Posterior vena cava (tissue), 2 donors: ENCODE measurements around the gene S100A10. TPM values are rescaled to one million over a fixed set of nuclear protein-coding genes. Genes with fewer than 3 reads are reported as not detected.

Experiments used
- DNase-seq: peaks from one replicate; pipeline ENCODE4 v3.0.0-alpha.2; 2020; ENCODE audit warnings: low spot score
- intact Hi-C, 2 donors: fragments of 100-400 bp; cut with DNase I; formaldehyde crosslinking; loops; one replicate each; pipeline versions ENCODE4 v1.14.1 to v1.14.2; 2022 to 2023
- long read RNA-seq, 2 donors: library from polyadenylated mRNA; unstranded; transcript quantifications; one replicate each; pipeline ENCODE4 v2.0.0, GENCODE V29; 2020 to 2021
- total RNA-seq, 2 donors: library from RNA; stranded (reverse); fragmentation: NEBNext Ultra II Directional; extraction: Animal tissue kit (Norgen Biotek cat#: 25700); gene quantifications; one replicate each; pipeline ENCODE4 v1.2.1, GENCODE V29; 2021
- donor health status: DM: yes; HTN: yes; CAD: no.
- donor health status: DM: yes; HTN: yes; CAD: no.

Gene S100A10, protein sequence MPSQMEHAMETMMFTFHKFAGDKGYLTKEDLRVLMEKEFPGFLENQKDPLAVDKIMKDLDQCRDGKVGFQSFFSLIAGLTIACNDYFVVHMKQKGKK
- 100 to 1,000 TPM; 244 to 281 TPM for total RNA-seq
- long read RNA-seq, donor 1, transcript S100A10-202 (3 exons, 1,202 nt) = major isoform, 28 of 29 reads
- long read RNA-seq, donor 1, partial matches to known transcripts = 1 of 29 reads
- long read RNA-seq, donor 1, other reads (novel, unspliced or antisense) = 0 of 29 reads
- long read RNA-seq, donor 2, transcript S100A10-202 (3 exons, 1,202 nt) = major isoform, 72 of 79 reads
- long read RNA-seq, donor 2, partial matches to known transcripts = 2 of 79 reads
- long read RNA-seq, donor 2, other reads (novel, unspliced or antisense) = 5 of 79 reads

DNA sequence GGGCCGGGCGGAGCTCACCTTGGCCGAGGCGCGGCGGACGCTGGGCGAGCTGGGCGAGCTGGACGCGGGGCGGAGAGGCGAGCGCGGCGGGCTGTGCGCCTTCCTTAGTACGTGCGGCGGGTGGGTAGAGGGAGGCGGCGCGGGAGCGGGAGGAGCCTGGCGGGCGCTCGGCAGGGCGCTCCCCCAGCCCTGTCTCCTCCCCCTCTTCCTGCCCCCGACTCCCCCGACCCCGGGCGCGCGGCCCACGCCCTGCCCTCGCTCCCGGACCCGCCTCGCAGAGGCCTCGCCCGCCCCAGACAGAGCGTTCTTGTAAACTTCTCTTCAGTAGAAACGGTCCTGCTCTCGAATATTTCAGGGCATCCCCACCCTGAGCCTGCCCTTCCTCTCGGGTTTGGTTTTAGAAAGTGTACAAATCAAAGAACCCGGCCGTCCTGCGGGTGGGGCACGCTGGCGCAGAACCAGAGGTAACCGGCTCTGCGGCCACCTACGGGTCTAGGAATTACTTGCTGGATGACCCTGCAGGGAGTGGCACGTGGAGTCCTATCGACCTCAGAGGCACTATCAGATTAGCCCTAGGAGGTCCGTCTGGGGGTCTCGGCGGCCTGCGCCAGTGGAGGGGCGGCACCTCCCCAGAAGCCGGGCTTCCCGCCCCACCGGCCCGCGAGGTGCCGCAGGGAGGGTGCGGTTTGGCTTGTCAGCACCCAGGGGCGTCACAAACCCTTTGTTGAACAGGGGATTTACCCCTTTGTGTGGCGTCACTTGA lies at the start of gene S100A10:
S100A10 (minus strand) TSS at position 126 of the 763 bp plus-strand sequence. CDS start 7,629 bp downstream, outside the sequence.
- DNase-seq = peak; percentile 96
- intact Hi-C loops = loop anchor here in 1 of 2 donors (2.0 kb wide), 1 partner anchor 59 kb away; no protein-coding TSS in a partner anchor

DNA sequence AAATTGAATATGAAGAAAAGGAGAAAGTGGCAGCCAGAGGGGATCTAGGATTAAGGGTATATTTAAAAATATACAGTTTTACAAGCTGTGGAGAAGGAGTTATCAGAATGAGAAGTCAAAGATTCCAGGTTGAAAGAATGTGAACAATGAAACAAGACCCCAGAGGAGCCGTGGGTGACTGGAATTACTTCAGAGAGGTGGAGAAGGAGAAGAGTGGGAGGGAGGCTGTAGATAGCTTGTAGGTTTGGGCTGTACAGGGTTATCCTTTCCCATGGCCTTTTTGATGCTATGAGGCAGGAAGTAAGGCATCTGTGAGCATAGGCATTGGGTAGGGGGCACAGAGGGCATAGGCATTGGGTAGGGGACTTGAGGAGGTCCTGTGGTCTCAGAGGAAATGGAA lies 48.4 kb upstream of the S100A10 start:
- DNase-seq = no peak
- intact Hi-C loops = no loop called here

DNA sequence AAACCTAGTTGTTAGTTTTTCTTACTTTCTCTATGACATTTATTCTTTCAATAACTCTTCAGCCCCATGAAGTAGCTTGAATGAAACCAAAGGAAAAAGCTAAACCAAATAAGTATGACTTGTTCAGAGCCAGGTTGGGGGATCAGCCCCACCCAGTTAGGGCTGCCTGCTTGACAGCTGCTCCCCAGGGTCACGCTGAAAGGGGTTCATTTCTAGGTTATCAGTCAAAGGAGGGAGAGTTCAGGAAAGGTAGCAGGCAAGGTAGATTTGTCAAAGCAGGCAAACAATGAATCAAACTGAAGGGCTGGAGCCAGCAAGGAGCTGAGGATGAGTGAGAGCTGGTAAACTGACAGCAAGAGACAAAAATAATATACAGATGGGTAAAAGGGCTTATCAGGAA lies 46.2 kb upstream of the S100A10 start:
- intact Hi-C loops = no loop called here
- DNase-seq = no peak

DNA sequence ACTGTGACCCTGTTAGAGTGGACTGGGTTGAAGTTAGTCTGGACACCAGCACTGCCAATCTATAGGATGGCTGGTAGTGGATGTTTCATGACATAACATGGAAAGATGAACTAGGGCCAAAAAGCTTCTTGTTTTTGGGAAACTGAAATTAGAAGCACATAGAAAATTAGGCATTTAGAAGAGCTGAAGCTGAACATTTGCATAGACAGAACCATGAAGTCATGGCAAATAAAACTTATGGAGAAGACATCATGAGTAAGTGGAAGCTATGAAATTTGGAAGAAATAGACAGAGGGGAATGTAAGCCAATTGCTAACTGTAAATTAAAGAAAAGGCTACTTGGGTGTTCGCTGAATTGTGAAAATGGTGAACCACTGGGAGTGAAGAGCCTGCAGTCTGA lies 45.8 kb upstream of the S100A10 start:
- intact Hi-C loops = no loop called here
- DNase-seq = no peak

DNA sequence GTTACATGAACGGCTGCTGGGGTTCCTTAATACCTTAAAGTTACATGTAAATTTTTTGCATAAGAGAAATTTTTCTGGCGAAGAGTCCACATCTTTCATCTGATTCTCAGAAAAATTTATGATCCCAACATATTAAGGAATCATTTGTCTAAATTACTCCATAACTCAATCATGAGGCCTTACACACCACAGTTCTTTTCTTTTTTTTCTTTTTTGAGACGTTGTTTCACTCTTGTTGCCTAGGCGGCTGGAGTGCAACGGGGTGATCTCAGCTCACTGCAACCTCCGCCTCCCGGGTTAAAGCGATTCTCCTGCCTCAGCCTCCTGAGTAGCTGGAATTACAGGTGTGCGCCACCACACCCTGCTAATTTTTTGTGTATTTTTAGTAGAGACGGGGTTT lies 45.2 kb upstream of the S100A10 start:
- intact Hi-C loops = no loop called here
- no peak for DNase-seq

DNA sequence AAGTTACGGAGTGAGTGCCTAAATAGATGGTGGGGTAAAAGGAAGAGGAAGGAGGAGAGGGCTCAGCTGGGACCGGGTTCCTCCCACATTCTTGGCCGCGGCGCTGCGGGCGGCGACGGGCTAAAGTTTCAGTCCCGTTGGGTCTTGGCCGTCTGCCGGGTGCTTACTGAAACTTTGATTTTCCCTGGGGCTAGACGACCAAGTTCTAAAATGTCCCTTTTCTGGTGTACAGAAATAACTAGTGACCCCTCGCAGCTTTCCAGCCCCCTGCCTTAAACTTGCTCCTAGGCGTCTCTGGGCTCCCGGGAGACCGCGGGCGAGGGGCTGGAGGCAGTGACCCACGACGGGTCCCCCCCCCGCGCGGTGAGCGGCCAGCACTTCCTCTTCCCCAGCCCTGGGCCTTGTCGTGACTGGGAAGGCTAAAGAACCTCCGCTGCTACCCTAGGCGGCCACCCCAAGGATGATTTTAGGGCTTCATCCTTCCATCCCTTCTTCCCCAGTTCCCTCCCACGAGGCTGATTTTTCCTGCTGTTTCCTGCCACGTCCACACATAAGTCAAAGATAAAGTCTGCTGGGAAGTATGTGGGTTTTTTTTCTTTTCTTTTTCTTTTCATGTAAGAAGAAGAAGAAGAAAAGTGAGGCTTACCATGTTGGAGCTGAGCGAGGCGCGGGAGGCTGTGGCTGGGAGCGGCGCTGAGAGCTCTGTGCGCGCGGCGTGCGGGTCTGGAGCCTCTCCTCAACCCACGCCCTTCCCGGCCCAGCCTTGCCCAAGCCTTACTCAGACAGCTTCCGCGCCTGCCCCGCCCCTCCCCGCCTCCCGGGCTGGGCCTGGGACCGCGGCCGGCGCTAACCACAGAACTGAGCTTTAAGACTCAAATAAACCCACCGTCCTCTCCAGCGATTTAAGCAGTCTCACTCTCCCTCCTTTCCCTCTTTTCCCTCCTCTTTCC lies 42.9 kb upstream of the S100A10 start, which contains the start of gene S100A11:
S100A11 (minus strand) TSS at position 738 of the 950 bp plus-strand sequence; CDS start at position 649, 89 bp downstream.
- intact Hi-C loops = no loop called here
- DNase-seq = peak; percentile 98

DNA sequence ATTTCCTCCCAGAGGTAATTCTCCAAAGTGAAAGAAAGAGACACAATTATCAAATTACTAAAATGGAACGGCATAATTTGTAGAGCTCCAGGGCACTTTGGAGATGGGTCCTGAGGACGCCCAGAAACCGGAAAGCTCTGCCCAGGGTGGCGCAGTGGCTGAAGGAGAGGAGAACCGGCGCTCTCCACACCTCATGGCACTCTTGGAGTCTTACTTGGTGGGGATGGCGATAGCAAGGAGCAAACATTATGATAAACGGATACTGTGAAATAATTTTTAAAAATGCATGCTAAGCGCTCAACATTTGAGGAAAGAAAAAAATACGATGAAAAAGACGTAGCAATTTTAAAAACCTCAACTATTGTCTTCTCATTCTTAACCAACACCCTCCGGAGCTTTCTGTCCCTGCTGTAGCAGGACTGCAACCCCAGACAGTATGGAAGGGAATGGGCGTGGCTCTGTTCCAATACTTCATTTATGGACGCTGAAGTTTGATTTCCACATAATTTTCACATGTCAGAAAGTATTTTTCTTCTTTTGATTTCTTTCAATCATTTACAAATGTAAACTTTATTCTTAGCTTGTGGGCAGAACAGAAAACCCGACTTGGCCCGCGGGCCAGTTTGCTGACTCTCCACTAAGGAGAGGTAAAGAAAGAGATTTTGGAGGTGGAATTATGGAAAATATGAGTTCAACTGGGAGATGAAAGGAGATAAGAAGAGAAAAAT lies 42.0 kb upstream of the S100A10 start:
- no peak for DNase-seq
- intact Hi-C loops = no loop called here

DNA sequence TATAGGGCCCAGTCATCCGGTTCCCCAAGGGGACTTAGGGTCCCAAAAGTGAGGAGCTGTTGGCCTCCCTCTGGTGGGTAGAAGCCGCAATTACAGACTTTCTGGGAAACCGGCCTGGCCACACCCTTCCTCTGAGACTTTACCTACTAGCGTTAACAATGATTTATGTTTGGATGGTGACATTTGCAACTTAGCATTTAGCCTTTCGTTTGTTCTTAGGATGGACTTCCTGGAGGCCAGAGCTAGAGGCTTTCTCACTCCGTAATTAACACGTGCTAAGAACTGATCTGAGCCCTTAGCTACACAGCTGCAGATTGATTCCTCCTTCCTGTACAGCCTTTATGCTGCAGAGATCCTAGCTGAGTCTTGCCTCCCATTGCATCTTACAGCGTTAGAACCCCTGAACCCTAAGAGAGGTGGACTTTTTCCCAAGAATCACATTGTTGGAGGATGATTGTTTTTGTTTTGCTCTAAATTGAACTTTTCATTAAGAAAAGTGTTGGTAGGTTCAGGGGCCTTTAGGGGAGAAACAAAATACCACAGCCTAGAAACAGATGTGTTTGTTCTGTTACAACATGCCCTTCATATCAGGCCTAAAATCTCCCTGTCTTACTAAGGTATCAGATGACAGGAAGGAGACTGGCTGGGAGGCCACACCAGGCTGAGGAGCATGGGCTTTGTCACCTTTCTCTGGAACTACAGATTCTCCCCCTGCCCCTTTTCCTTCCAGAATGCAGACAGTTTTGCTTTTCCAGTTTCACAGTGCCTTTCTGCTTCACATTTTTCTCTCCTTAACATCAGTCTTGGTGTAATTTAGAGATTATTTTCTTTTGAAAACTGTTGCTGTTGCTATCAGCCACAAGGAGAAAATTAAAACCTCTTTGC lies 41.2 kb upstream of the S100A10 start:
- intact Hi-C loops = no loop called here
- no peak for DNase-seq

DNA sequence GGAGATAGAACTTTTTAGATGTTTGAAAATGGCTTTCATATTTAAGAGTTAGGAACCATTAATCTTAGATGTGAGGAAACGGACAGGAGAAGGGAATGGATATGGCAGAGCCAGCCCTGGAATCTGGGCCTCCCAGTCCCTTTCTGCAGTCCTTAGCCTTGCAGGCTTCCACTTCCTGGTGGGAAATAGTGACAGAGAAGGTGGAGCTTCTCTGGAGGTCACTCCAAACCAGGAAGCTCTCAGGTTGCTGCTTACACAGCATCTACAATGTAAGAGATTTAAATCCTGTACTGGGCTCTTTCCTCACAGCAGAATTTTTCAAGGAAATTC lies 40.6 kb upstream of the S100A10 start:
- intact Hi-C loops = no loop called here

DNA sequence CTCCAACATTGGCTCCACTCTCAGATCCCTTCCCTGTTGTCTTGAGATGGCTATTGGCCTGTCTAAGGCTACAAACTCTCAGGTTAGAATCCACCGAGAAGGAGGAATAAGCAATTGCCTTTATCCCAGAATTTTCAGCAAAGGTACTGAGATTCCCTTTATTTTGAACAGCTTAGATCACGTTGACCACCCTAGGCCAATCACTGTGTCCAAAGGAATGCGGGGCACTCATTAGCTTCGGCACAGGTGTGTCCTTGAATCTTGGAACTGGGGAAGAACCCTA lies 36.2 kb upstream of the S100A10 start:
- DNase-seq = no peak
- intact Hi-C loops = no loop called here

More for the DNA sequence above, 40.6 kb upstream of the S100A10 start:
- no peak for DNase-seq

DNA sequence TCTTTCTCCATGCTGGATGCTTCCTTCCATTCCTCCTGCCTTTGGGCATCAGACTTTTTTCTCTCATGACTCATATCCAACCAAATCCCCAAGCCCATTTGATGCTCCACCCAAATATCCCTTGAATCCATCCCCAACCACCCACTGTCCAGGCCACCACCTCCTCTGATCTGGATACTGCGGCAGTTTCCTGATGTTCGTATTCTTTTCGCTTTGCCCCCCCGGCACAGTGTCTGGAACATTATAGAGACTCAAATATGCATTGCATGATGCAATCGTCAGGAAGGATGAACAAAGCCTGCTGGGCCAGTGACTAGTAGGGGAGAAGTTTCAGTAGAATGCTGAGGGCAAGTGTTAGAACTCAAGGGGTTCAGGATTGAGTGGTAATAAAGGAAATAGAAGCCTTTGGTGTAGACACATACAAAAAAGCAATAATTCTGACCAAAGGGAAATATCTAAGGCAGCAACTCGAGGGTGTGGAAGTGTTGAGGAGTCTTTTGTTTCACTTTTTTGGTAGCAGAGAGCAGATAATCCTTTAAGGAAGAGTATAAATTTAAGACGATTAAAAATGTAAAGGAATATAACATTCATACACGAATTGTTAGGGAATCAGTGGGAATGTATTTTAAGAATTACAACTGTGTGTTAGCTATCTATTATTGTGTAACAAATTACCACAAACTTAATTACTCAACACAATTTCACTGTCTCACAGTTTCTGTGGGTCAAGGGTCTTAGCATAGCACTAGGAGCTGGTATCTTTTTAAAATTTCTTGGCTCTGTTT lies 35.7 kb upstream of the S100A10 start:
- DNase-seq = no peak
- intact Hi-C loops = no loop called here

DNA sequence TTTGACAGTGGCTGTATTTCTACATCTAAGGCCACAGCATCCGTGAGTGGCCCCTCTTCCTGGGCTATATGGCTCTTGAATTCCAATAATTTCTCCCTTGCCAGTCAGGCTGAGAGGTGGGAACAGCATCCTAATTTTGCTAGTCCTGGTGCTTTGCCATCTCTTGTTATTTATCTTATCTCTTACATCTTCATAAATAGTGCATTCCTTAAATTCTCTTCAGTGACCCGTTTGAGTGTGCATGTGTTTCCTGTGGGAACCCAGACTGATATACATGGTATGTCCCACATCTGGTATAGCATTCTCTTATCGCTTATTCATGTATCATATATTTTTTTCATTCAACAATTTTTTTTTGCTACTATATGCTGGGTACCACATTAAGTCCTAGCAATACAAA lies 33.2 kb upstream of the S100A10 start:
- intact Hi-C loops = no loop called here
- no peak for DNase-seq

DNA sequence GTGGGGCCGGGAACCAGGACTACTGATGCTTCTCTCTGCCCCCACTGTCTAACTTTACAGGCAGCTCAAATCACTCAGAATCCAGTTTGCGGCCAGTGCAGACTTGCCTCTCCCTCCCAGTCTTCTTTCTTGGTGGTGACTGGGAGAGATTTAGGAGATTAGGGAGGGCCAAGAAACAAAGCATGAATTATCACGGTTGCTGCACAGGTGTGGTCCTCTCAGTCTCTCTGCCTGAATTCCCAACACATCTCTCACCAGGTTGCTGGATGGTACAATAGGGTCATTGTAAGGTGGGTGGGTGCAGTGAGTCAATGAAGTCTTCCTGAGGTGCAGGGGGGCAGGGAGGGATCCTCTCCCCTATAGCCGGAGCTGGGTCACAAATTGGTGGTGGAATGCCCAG lies 30.6 kb upstream of the S100A10 start:
- DNase-seq = no peak
- intact Hi-C loops = no loop called here

DNA sequence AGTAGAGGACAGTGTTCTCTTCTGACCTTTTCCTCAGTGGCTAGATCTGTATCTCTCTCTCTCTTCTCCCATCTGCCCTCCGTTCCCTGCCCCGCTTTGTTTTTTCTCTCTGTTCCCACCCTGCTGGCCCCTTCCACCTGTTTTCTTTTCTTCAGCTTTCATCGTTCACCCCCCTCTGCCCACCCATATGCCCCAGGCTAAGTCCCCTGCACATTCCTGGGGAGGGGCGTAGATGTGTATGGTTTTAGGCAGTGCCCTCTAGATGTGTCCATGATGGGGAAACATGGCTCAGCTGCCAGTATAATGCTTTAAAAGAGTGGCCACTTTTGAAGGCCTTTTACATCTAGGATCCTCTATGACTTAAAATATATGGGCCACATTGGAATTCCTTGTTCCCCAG lies 29.6 kb upstream of the S100A10 start:
- intact Hi-C loops = no loop called here
- no peak for DNase-seq

DNA sequence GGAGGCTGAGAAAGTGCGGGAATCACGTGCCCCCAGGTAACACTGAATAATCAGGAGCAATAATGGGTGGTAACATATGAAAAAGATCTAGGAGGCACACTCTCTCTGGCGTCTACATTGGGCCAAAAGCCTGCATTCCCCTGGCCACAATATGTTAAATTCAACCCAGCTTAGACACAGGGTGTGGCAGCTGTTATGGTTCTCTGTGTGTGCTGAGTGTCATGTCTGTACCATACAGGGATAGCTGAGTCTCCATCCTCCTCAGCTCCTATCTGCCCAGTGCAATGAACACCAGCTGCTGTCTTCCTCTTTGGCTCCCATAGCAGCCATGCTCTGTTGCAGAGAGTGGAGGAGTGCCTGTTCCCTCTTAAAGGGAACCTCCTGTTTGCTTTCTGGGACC lies 28.8 kb upstream of the S100A10 start:
- intact Hi-C loops = no loop called here
- no peak for DNase-seq

DNA sequence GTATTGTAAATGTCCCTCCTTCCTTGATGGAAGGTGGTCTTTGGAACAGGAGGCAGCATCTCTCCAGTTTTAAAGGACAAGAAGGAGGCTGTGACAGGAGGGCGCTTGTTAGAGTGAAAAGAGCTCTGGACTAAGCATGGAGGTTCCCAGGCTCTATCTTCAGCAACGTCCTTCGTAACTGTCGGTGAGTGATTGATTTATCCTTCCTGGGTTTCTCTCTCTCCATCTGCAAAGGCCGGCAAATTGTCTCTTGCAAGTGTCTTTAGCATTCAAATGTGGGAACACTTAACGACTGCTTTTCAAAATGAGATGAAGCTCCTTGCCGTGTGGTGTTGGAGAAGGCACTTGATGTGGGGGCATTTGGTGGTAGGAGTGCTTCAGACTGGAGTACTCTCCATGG lies 27.9 kb upstream of the S100A10 start:
- no peak for DNase-seq
- intact Hi-C loops = no loop called here

DNA sequence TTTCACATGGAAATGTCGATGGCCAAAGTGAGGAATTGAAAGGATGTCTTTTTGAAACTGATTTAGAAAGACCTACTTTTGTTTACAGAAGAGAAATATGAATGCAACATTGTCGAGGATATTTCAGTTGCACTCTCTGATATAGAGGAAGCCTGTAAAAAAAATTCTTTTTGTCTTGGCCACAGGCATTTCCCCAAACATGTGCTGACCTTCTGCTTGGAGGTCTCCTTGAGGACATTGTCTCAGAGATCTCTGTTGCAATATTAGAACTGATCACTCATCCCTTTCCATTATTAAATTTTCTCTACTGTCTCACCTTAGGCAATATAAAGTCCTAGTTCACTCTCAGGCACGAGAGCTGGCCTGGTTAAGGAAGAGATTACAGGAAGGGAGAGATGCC lies 27.2 kb upstream of the S100A10 start:
- intact Hi-C loops = no loop called here
- no peak for DNase-seq

DNA sequence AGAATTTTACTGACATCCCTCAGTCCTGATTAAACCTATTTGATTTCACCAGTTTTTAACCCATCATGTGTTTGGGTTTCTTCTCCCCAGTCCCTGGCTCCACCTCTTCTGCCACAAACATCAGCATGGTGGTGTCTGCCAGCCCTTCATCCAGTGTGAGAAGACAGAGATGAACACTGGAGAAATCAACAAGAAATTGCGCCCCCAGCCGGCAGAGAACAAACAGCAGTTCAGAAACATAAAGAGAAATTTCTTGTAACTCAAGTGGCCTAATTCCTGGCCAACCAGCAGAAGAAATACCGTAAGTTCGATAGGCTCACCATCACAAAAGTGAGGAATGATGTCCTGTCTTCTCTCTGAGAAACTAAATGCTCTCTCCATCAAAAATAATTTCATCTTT lies 24.9 kb upstream of the S100A10 start:
- no peak for DNase-seq
- intact Hi-C loops = no loop called here
